SK-N-SH (cell line): ENCODE measurements around the gene RAPGEFL1.

Source experiments
- EP300 ChIP-seq, 2 experiments: IDR thresholded peaks; 2 replicates each; pipeline versions ENCODE4 v1.4.0 to v1.6.1; 2012; ENCODE audit warnings: borderline replicate concordance in 1 of 2, low read depth in 1 of 2, low read length in 1 of 2
- NFIC ChIP-seq: IDR thresholded peaks from 2 replicates; pipeline ENCODE4 v1.4.0; 2012; ENCODE audit warnings: borderline replicate concordance
- POLR2AphosphoS5 ChIP-seq: IDR thresholded peaks from 2 replicates; pipeline ENCODE4 v1.6.1; 2012; ENCODE audit warnings: low read depth, low read length
- RAD21 ChIP-seq: IDR thresholded peaks from 2 replicates; pipeline ENCODE4 v1.6.1; 2012; ENCODE audit warnings: mild to moderate bottlenecking, low read length
- YY1 ChIP-seq: IDR thresholded peaks from 2 replicates; pipeline ENCODE4 v1.4.0; 2012; ENCODE audit warnings: low read depth, mild to moderate bottlenecking
- TF ChIP-seq, protein P1 (sequence below): fragments of 200-600 bp; sonication (generic); IDR thresholded peaks from 2 replicates; pipeline ENCODE4 v1.6.1; 2017; ENCODE audit warnings: antibody characterized with exemption, mild to moderate bottlenecking, moderate library complexity
- TF ChIP-seq, protein P2 (sequence below): IDR thresholded peaks from 2 replicates; pipeline ENCODE4 v1.4.0; 2012; ENCODE audit warnings: low read depth, borderline replicate concordance
- TF ChIP-seq, protein P3 (sequence below): IDR thresholded peaks from 2 replicates; pipeline ENCODE4 v1.4.0; 2012; ENCODE audit warnings: low read depth

DNA sequence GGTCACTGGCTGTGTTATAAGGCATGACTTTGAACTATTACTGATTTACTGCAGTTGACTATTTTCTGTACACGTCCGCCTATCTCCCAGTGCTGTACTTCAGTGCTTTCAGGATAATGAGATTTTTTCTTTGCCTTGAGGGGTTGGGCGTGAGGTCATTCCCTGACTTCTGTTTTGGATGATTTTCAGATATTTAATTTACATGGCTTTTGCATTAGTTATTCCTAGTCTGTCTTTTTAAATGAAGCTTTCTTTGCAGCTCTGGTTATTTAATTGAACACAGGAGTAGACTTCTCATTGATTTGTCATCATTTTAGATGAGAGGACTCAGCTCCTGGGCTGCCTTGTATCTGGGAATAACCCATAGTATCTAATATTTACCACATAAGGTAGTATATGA is 65.5 kb downstream of the RAPGEFL1 start:
- TF ChIP-seq EP300 (IDR thresholded peaks at IDR 0.05; ENCODE audit: borderline replicate concordance in 1 of 2, low read depth in 1 of 2, low read length in 1 of 2) (peak in 1 of 2 experiments; percentile 84; a peak in 1 of 4 replicates), POLR2AphosphoS5 (no peak), YY1 (no peak), RAD21 (no peak; the same call in 1 of the 2 replicates), NFIC (no peak)
- TF ChIP-seq, protein P1, sequence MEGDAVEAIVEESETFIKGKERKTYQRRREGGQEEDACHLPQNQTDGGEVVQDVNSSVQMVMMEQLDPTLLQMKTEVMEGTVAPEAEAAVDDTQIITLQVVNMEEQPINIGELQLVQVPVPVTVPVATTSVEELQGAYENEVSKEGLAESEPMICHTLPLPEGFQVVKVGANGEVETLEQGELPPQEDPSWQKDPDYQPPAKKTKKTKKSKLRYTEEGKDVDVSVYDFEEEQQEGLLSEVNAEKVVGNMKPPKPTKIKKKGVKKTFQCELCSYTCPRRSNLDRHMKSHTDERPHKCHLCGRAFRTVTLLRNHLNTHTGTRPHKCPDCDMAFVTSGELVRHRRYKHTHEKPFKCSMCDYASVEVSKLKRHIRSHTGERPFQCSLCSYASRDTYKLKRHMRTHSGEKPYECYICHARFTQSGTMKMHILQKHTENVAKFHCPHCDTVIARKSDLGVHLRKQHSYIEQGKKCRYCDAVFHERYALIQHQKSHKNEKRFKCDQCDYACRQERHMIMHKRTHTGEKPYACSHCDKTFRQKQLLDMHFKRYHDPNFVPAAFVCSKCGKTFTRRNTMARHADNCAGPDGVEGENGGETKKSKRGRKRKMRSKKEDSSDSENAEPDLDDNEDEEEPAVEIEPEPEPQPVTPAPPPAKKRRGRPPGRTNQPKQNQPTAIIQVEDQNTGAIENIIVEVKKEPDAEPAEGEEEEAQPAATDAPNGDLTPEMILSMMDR: no peak
- TF ChIP-seq, protein P2, sequence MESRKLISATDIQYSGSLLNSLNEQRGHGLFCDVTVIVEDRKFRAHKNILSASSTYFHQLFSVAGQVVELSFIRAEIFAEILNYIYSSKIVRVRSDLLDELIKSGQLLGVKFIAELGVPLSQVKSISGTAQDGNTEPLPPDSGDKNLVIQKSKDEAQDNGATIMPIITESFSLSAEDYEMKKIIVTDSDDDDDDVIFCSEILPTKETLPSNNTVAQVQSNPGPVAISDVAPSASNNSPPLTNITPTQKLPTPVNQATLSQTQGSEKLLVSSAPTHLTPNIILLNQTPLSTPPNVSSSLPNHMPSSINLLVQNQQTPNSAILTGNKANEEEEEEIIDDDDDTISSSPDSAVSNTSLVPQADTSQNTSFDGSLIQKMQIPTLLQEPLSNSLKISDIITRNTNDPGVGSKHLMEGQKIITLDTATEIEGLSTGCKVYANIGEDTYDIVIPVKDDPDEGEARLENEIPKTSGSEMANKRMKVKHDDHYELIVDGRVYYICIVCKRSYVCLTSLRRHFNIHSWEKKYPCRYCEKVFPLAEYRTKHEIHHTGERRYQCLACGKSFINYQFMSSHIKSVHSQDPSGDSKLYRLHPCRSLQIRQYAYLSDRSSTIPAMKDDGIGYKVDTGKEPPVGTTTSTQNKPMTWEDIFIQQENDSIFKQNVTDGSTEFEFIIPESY: no peak
- TF ChIP-seq, protein P3, sequence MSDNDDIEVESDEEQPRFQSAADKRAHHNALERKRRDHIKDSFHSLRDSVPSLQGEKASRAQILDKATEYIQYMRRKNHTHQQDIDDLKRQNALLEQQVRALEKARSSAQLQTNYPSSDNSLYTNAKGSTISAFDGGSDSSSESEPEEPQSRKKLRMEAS: no peak
